ENCODE results near the gene TRIM2. TPM values are rescaled to one million over a fixed set of nuclear protein-coding genes. Genes with fewer than 3 reads are reported as not detected.

The TRIM2 gene
- total RNA-seq (10 to 100 TPM; 49.6 to 64.5 TPM), polyA plus RNA-seq (ENCODE audit: insufficient read length in 6 of 6) (10 to 100 TPM; 71.0 to 88.2 (median 79.7) TPM)
- long read RNA-seq, donor 1, full-length matches to known transcripts, result 4 of 41 reads
- long read RNA-seq, donor 1, partial matches to known transcripts, result 37 of 41 reads
- long read RNA-seq, donor 1, other reads (novel, unspliced or antisense), result 0 of 41 reads
- long read RNA-seq, donor 2, full-length matches to known transcripts, result 5 of 57 reads
- long read RNA-seq, donor 2, partial matches to known transcripts, result 52 of 57 reads
- long read RNA-seq, donor 2, other reads (novel, unspliced or antisense), result 0 of 57 reads
- long read RNA-seq, donor 3, full-length matches to known transcripts, result 6 of 6 reads
- long read RNA-seq, donor 3, partial matches to known transcripts, result 0 of 6 reads
- long read RNA-seq, donor 3, other reads (novel, unspliced or antisense), result 0 of 6 reads
- long read RNA-seq, donor 4, full-length matches to known transcripts, result 2 of 19 reads
- long read RNA-seq, donor 4, partial matches to known transcripts, result 9 of 19 reads
- long read RNA-seq, donor 4, other reads (novel, unspliced or antisense), result 8 of 19 reads
- long read RNA-seq, donor 5, full-length matches to known transcripts, result 6 of 20 reads
- long read RNA-seq, donor 5, partial matches to known transcripts, result 14 of 20 reads
- long read RNA-seq, donor 5, other reads (novel, unspliced or antisense), result 0 of 20 reads
- long read RNA-seq, donor 6, full-length matches to known transcripts, result 1 of 1 reads
- long read RNA-seq, donor 6, partial matches to known transcripts, result 0 of 1 reads
- long read RNA-seq, donor 6, other reads (novel, unspliced or antisense), result 0 of 1 reads
- long read RNA-seq, donor 7, result 0 reads
- long read RNA-seq, donor 8, full-length matches to known transcripts, result 2 of 8 reads
- long read RNA-seq, donor 8, partial matches to known transcripts, result 6 of 8 reads
- long read RNA-seq, donor 8, other reads (novel, unspliced or antisense), result 0 of 8 reads
- long read RNA-seq, donor 9, result 0 reads
- long read RNA-seq, donor 10, partial matches to known transcripts, result 2 of 5 reads
- long read RNA-seq, donor 10, other reads (novel, unspliced or antisense), result 3 of 5 reads
- long read RNA-seq, donor 11, full-length matches to known transcripts, result 16 of 84 reads
- long read RNA-seq, donor 11, partial matches to known transcripts, result 56 of 84 reads
- long read RNA-seq, donor 11, other reads (novel, unspliced or antisense), result 12 of 84 reads
- long read RNA-seq, donor 12, full-length matches to known transcripts, result 8 of 8 reads
- long read RNA-seq, donor 12, partial matches to known transcripts, result 0 of 8 reads
- long read RNA-seq, donor 12, other reads (novel, unspliced or antisense), result 0 of 8 reads

- intact Hi-C loops (cut with DNase I), result no loop called here
- H3K27me3 ChIP-seq, result no peaks in the 10 kb centered on the region
- H3K27ac ChIP-seq, result peak within 1 kb of the TSS; percentile 44 to 50
- peak; percentile 89 for ATAC-seq
- no peak for TF ChIP-seq CTCF (IDR thresholded peaks at IDR 0.05)
- peaks cover 0 to 4% of the 10 kb centered on the region in 2 donors for H3K4me1 ChIP-seq
- H3K4me3 ChIP-seq, result peak within 1 kb of the TSS; percentile 25 to 40
- no peaks in the 10 kb centered on the region for H3K36me3 ChIP-seq
- no peaks in the 10 kb centered on the region for H3K9me3 ChIP-seq
- peak in 3 of 4 donors; percentile 81 to 90 (median 83) for DNase-seq
These were observed at the start of gene TRIM2 for GRCh38 chr4:153204247-153204671. Gene TRIM2, plus strand, starts transcription at chr4:153204443. Its CDS starts 88 bp downstream, at chr4:153204531.

DNA sequence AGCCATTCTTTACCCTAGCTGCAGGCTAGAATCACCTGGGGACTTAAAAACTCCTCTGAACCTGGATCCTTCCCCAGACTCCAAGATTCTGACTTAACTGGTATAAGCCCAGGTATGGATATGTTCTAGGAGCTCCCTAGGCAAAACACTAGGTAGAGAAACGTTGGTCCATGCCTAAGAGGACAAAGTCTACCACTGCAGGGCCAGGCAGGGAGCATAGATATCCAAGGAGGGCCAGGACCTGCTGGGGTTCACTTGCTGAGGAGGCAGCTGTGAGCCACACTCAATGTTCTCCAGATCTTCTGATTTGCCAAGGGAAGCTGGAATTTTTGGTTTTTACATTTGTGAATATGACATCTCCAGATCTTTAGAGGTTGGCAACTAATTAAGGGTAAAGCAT is 48.6 kb upstream of the TRIM2 start:
- no peak for TF ChIP-seq CTCF (IDR thresholded peaks at IDR 0.05)
- Histone ChIP-seq H3K9me3 (no peaks in the 10 kb centered on the region), H3K27me3 (peaks cover 0 to 50% of the 10 kb centered on the region in 2 donors), H3K4me1 (peaks cover 12 to 33% of the 10 kb centered on the region in 2 donors), H3K4me3 (no peak overlapping the region), H3K36me3 (no peaks in the 10 kb centered on the region), H3K27ac (no peak overlapping the region)
- ATAC-seq (no peak), DNase-seq (no peak)
- intact Hi-C loops (cut with DNase I), result no loop called here

DNA sequence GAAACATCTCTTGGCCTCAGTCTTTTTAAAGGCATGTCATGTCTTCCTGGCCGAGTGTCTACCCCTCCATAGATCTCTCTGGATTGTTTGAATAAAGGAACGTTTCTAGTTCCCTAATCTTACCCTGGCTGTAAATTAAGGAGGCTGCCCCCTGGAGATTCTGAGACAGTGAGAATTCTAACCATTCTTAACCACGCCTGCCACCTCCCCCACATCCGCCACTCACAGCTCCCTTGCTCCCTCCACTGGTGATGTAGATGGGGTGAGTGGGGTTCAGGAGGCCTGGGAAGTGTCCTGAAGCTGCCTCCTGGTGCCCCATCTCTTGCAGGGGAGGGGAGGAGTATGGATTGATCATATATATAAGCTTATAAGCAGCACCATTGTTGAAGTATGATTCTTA is 48.0 kb upstream of the TRIM2 start:
- peaks cover 12 to 30% of the 10 kb centered on the region in 2 donors for H3K4me1 ChIP-seq
- DNase-seq (no peak), ATAC-seq (no peak)
- peaks cover 0 to 50% of the 10 kb centered on the region in 2 donors for H3K27me3 ChIP-seq
- no peak overlapping the region for H3K27ac ChIP-seq
- intact Hi-C loops (cut with DNase I), result no loop called here
- H3K9me3 ChIP-seq, result no peaks in the 10 kb centered on the region
- no peaks in the 10 kb centered on the region for H3K36me3 ChIP-seq
- no peak overlapping the region for H3K4me3 ChIP-seq
- no peak for TF ChIP-seq CTCF (IDR thresholded peaks at IDR 0.05)

GRCh38 chr4:153156721-153157120 is 47.5 kb upstream of the TRIM2 start:
- Histone ChIP-seq H3K27ac (no peak overlapping the region), H3K36me3 (no peaks in the 10 kb centered on the region), H3K27me3 (peaks cover 0 to 50% of the 10 kb centered on the region in 2 donors), H3K4me1 (peaks cover 12 to 26% of the 10 kb centered on the region in 2 donors), H3K4me3 (no peak overlapping the region), H3K9me3 (no peaks in the 10 kb centered on the region)
- ATAC-seq (no peak), DNase-seq (no peak)
- TF ChIP-seq CTCF (IDR thresholded peaks at IDR 0.05), result no peak
- intact Hi-C loops (cut with DNase I), result no loop called here
